ENCODE results near the gene NEK11. TPM values are rescaled to one million over a fixed set of nuclear protein-coding genes. Genes with fewer than 3 reads are reported as not detected.

NEK11 gene
- total and polyA plus RNA-seq, 12 donors: 5.2 to 19.8 (median 9.8) TPM

DNA sequence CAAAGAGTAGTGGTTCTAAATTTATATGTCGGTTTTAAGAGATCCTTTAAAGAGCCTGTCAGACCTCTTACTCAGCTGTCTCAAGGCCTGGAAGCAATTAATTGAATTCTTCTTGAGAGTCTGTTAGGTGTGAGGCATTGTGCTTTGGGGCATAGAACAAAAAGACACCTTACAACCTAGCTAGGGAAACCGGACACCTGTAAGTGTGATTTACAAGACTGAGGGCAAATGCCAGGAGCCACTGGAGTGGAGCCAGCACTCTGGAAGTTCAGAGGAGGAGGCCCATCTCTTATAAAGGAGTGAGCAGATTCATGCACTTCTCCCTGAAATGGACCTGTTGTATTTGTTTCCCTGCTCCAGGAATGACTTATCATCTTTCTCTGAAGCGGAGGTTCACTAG is 257.2 kb downstream of the NEK11 start:
- DNase-seq: no peak
- intact Hi-C loops (cut with DNase I): no loop called here

DNA sequence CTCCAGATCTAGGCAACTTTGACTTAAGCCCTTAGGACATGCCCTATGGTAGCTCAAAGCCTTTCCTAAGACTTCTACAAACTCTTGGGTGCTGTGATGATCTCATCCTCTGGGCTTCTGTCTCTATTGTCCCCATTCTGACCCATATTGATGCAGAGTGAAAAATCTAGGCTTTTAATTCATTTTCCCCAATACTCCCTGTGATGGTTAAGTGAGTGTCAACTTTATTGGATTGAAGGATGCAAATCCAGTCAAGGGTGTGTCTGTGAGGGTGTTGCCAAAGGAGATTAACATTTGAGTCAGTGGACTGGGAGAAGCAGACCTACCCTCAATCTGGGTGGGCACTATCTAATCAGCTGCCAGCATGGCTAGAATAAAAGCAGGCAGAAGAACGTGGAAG is 257.6 kb downstream of the NEK11 start:
- Histone ChIP-seq H3K27me3 (no peaks in the 10 kb centered on the region), H3K4me3 (no peak overlapping the region), H3K27ac (no peak overlapping the region), H3K9me3 (replicated peaks in 1 of 3) (no peaks in the 10 kb centered on the region), H3K4me1 (replicated peaks in 1 of 2) (no peaks in the 10 kb centered on the region), H3K36me3 (replicated peaks in 1 of 2) (no peaks in the 10 kb centered on the region)
- intact Hi-C loops (cut with DNase I): no loop called here
- no peak for TF ChIP-seq POLR2A (IDR thresholded peaks at IDR 0.05)
- TF ChIP-seq, protein P1, sequence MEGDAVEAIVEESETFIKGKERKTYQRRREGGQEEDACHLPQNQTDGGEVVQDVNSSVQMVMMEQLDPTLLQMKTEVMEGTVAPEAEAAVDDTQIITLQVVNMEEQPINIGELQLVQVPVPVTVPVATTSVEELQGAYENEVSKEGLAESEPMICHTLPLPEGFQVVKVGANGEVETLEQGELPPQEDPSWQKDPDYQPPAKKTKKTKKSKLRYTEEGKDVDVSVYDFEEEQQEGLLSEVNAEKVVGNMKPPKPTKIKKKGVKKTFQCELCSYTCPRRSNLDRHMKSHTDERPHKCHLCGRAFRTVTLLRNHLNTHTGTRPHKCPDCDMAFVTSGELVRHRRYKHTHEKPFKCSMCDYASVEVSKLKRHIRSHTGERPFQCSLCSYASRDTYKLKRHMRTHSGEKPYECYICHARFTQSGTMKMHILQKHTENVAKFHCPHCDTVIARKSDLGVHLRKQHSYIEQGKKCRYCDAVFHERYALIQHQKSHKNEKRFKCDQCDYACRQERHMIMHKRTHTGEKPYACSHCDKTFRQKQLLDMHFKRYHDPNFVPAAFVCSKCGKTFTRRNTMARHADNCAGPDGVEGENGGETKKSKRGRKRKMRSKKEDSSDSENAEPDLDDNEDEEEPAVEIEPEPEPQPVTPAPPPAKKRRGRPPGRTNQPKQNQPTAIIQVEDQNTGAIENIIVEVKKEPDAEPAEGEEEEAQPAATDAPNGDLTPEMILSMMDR (IDR thresholded peaks at IDR 0.05): no peak
- WGBS, 4 donors: 71 to 95% (median 88%) methylated on average over 1 of the region's 1 CpG
- DNase-seq: no peak

More for the DNA sequence above, 257.2 kb downstream of the NEK11 start:
- H3K4me3 ChIP-seq: no peak overlapping the region
- no peaks in the 10 kb centered on the region for H3K4me1 ChIP-seq (replicated peaks in 1 of 2)
- no peaks in the 10 kb centered on the region for H3K27me3 ChIP-seq
- H3K27ac ChIP-seq: no peak overlapping the region
- H3K9me3 ChIP-seq (replicated peaks in 1 of 3): no peaks in the 10 kb centered on the region
- no peaks in the 10 kb centered on the region for H3K36me3 ChIP-seq (replicated peaks in 1 of 2)
- WGBS, 4 donors: 72 to 80% (median 73%) methylated on average over 3 of the region's 3 CpGs
- TF ChIP-seq POLR2A (IDR thresholded peaks at IDR 0.05): no peak
- TF ChIP-seq, protein P1 (IDR thresholded peaks at IDR 0.05): no peak

DNA sequence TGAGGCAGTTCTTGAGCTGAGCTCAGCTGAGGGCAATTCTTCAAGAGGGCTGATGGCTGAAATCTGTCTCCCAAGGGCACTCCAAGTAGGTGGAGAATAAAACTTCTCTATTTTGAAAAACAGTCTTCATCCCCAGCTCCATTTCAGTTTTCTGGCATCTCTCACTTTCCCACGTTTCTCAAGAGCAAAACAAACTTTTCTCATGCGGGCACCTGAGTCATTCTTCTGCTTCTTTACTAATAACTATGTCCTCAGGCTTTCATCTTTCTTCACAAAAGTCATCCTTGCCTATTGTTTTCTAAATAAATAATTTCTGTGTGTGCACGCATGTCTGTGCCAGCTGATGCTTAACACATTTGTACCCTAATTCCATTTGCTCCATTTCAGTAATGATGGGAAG is 258.8 kb downstream of the NEK11 start:
- no peak for DNase-seq

DNA sequence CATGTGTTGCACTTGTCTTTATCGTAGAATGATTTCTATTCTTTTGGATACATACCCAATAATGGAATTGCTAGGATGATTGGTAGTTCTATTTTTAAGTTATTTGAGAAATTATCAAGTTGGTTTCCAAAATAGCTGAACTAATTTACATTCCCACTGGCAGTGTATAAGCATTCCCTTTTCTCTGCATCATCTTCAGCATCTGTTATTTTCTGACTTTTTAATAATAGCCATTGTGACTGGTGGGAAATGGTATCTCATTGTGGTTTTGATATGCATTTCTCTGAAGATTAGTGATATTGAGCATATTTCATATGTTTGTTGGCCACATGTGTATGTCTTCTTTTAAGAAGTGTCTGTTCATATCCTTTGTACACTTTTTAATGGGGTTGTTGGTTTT is 273.2 kb downstream of the NEK11 start:
- H3K9me3 ChIP-seq (replicated peaks in 1 of 3): no peaks in the 10 kb centered on the region
- WGBS, 4 donors: 92 to 98% (median 96%) methylated on average over 1 of the region's 1 CpG

More for the DNA sequence above, 258.8 kb downstream of the NEK11 start:
- no peak overlapping the region for H3K27ac ChIP-seq
- H3K27me3 ChIP-seq: no peaks in the 10 kb centered on the region
- H3K9me3 ChIP-seq (replicated peaks in 1 of 3): no peaks in the 10 kb centered on the region
- H3K4me1 ChIP-seq (replicated peaks in 1 of 2): no peaks in the 10 kb centered on the region
- WGBS, 4 donors: 73 to 90% (median 81%) methylated on average over 3 of the region's 3 CpGs
- H3K4me3 ChIP-seq: no peak overlapping the region
- intact Hi-C loops (cut with DNase I): no loop called here
- TF ChIP-seq, protein P1 (IDR thresholded peaks at IDR 0.05): no peak
- no peak for TF ChIP-seq POLR2A (IDR thresholded peaks at IDR 0.05)
- no peaks in the 10 kb centered on the region for H3K36me3 ChIP-seq (replicated peaks in 1 of 2)

More for the DNA sequence above, 273.2 kb downstream of the NEK11 start:
- Histone ChIP-seq H3K27ac (no peak overlapping the region), H3K27me3 (no peaks in the 10 kb centered on the region), H3K4me1 (replicated peaks in 1 of 2) (no peaks in the 10 kb centered on the region), H3K36me3 (replicated peaks in 1 of 2) (no peaks in the 10 kb centered on the region), H3K4me3 (no peak overlapping the region)
- TF ChIP-seq POLR2A (IDR thresholded peaks at IDR 0.05): no peak
- TF ChIP-seq, protein P1 (IDR thresholded peaks at IDR 0.05): no peak
- DNase-seq: no peak
- intact Hi-C loops (cut with DNase I): no loop called here
